ENCODE measurements around the gene RBP4.

Gene RBP4

DNA sequence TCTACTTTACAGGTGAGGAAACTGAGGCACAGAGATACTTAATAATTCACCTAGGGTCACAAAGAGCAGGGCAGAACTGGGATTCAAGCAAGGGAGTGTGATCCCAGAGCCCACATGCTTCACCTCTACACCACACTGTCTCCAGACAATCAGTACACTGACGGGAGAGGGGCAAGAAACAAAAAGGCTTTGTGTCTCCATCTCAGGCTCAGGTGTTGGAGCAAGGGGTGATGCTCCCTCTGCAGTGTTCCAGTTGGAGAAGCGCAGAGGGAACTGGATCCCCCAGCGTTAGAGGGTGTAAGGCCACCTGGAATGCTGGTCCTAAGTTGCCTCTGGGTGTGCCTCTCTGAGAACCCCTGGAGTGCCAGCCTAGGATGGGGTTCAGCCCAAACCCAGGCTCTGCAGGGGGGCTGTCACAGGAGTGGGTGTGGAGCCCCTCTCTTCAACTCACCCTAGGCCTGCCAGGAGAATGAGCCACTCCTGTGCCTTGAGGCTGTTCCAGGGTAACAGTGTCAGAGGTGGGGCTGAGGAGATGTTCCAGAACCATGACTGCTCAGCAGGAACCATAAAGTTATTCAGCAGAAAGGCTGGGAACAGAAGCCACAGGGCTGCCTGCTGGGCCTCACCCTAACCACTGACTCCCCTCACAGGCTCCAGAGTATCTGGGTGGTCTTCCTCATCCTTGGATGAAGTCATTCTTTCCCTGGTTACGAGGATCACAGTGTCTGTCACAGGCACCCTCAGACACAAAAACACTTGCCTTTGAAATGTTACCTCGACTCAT, 5.5 kb downstream of the RBP4 start:
- DNase-seq = no peak

DNA sequence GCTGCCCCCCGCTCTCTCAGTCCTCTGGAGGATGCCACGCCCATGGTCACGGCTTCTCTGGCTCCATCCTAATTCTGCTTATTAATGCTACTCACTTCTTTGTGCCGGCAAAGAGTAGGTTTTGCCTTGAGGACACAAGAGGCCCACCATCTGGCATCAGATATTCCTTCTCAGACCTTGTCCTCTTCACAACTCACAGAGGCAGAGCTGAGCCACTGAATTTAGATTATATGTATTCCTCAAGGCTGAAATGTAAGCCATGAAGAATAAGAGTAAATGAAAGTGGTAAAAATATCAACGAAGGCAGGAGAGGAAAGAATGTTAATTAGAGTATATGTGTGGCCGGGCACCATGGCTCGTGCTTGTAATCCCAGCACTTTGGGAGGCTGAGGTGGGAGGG, 6.5 kb downstream of the RBP4 start:
- no peak for DNase-seq

DNA sequence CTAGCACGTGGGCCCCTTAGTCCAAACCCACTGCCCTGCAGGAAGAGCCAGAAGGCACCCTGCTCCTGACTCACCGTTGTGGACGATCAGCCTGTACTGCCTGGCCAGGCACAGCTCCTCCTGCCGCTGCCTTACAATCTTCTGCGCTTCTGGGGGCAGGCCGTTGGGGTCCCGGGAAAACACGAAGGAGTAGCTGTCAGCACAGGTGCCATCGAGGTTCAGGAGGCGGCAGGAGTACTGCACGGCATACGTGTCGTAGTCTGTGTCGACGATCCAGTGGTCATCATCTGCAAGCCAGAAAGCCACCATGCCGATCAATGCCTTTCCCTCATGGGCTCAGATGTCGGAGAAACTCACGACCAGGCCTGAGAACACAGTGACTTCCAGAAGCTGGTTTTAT, 7.3 kb downstream of the RBP4 start:
- DNase-seq = no peak

- no peak for DNase-seq
Observed at GRCh38 chr10:93593254-93593653, 7.8 kb downstream of the RBP4 start.

DNA sequence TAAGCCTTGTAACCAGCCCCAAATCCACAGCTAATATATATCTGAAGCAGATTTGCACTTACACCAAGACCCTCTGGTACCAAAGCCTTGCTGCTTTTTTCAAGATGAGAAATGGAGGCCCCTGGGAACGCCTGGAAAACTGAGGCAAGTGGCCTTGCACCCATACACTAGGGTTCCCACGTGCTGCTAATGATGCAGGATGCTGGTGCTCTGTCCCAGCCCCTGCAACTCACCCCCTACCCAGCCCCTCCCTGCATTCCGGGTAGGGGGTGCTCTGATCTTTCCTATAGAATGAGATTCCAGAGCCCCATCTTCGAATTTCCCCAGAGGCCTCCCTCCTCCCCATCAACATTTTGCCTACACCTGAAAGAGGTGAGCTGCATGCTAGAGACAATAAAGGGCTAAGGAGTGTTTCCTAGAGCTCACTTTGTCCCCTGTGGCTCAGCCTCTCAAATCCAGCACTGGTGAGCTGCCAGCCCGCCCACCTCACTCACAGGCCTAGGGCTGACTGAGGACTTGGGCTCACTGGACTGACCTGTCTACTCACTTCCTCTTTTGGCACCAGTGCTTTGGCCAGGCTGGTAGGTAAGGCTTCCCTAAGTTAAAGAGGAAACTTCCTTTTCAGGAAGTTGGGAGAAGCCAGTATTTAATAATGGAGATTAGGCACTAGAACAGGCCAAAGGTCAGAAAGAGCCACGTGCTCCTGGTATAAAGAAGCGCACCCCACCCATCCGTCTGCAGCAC, 9.8 kb downstream of the RBP4 start:
- no peak for DNase-seq

GRCh38 chr10:93590638-93591037, 10.4 kb downstream of the RBP4 start:
- no peak for DNase-seq

DNA sequence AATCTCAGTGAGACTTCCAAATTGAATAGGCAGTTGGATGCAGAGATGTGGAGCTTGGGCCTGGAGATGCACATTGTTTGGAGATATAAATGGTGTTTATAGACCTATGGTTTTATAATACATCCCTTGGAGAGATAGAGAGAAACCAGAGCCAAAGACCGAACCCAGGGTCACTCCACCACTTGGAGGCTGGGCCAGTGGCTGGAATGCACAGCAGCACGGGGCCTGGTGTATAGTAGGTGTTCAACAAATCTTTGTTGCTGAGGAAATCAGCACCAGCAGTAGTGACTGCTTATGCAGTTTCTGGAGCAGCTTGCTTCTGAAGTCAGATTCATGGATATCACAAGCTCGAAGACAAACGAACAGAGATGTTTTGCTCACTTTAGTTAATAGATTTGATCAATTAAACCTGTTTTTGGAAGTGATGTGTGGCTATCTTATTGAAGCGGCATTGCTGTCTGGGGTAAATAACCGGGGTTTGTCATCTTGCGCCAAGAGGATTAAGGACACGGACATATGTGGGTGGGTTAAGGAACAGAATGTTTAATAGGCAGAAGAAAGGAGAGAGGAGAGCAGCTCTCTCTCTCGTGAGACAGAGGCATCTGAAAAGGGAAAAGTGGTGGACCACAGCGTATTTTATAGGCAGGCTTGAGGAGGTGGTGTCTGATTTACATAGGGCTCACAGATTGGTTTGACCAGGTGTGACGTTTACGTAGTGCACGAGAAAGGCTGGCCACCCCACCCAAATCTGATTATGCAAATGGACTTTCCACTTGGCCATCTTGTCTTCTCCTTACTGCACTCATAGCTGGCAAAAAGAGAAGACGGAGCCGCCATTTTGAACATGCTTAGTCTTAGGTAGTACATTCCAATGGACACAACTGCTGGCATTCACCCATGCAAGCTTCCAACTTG, 11.1 kb downstream of the RBP4 start:
- no peak for DNase-seq

GRCh38 chr10:93584445-93584844, 16.6 kb downstream of the RBP4 start:
- no peak for DNase-seq

- no peak for DNase-seq
Observed at GRCh38 chr10:93580828-93581227, 20.2 kb downstream of the RBP4 start.

- no peak for DNase-seq
Observed at GRCh38 chr10:93579985-93580711, 20.9 kb downstream of the RBP4 start.

- DNase-seq = no peak
Observed at GRCh38 chr10:93579089-93579488, 21.9 kb downstream of the RBP4 start.

GRCh38 chr10:93577565-93577964, 23.5 kb downstream of the RBP4 start:
- DNase-seq = no peak

DNA sequence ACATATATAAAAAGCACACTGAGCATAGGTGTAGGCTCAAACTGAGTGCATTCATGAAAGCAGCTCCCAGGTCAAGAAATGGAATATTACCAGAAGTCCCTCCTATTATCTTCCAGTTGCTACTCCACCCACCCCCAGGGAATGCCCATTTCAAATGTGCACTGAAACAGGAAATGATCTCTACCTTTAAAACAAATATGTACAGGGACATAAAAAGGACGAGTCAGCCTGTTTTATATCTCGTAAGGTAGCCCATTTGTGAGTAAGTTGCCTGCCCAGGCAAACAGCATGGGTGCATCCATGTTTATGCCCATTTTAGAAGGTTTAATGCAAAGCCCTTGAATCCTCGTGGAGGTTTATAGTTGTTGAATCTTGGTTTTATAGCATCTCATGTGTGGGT, 24.1 kb downstream of the RBP4 start:
- no peak for DNase-seq

- DNase-seq = no peak
Observed at GRCh38 chr10:93573924-93574323, 27.1 kb downstream of the RBP4 start.

- no peak for DNase-seq
Observed at GRCh38 chr10:93573051-93573909, 27.8 kb downstream of the RBP4 start.

GRCh38 chr10:93572606-93573005, 28.4 kb downstream of the RBP4 start:
- no peak for DNase-seq

DNA sequence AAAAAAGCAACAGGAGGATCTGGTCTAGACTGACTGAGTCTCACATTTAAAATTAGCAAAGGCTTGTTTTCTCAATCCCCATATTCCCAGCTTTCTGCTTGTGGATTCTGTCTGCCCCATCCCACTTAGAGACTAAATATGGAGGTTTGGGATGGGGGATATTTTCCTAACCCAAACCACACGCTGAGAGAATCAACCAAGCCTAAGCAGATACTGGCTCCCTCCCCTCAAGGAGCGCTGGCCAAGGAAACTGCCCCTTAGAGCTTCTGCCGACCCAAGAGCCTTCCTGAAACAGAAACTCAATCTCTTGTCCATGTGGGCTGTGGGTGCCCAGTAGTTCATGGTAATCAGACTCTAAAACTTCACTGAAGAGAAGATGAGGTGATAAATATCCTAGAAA, 30.7 kb downstream of the RBP4 start:
- DNase-seq = no peak

- DNase-seq = no peak
Observed at GRCh38 chr10:93568105-93568390, 33.0 kb downstream of the RBP4 start.

- no peak for DNase-seq
Observed at GRCh38 chr10:93567277-93568104, 33.5 kb downstream of the RBP4 start.

- DNase-seq = no peak
Observed at GRCh38 chr10:93566435-93567276, 34.4 kb downstream of the RBP4 start, which contains the start of gene FFAR4. Gene FFAR4, plus strand, starts transcription at chr10:93566665. Its CDS starts 56 bp downstream, at chr10:93566721.

Measured in SHP77 treated with DMSO at 0.1 percent for 48 hours (cell line).